H1 (cell line): ENCODE data around the gene CLDN6.

Source experiments
- CTCF ChIP-seq, 3 experiments: IDR thresholded peaks; 1 replicate in 2 of 3; 2 replicates in 1 of 3; pipeline versions ENCODE4 v1.5.1 to v1.6.1; 2011; ENCODE audit warnings: low read length in 3 of 3, mild to moderate bottlenecking in 3 of 3, inconsistent platforms in 2 of 3, low read depth in 1 of 3, moderate library complexity in 1 of 3; ENCODE audit not compliant: insufficient read depth in 1 of 3; ENCODE audit errors: control extremely low read depth in 1 of 3
- EZH2 ChIP-seq: fragments of 200-600 bp; sonication (generic); IDR thresholded peaks from 2 replicates; pipeline ENCODE4 v1.7.1; 2012; ENCODE audit warnings: low read depth, mild to moderate bottlenecking, moderate library complexity, low read length, inconsistent platforms; ENCODE audit not compliant: severe bottlenecking
- MAFK ChIP-seq: IDR thresholded peaks from 2 replicates; pipeline ENCODE4 v1.6.1; 2012; ENCODE audit warnings: low read depth, mild to moderate bottlenecking, improper control_type of control experiment, low read length
- NRF1 ChIP-seq: IDR thresholded peaks from 2 replicates; pipeline ENCODE4 v1.6.1; 2011; ENCODE audit warnings: mild to moderate bottlenecking, low read depth, low read length, improper control_type of control experiment
- POLR2A ChIP-seq, 2 experiments: IDR thresholded peaks; 1 replicate in 1 of 2; 2 replicates in 1 of 2; pipeline ENCODE4 v1.6.1; 2011; ENCODE audit warnings: low read depth in 2 of 2, low read length in 2 of 2, mild to moderate bottlenecking in 2 of 2; ENCODE audit errors: control extremely low read depth in 1 of 2
- POLR2AphosphoS5 ChIP-seq: IDR thresholded peaks from 2 replicates; pipeline ENCODE4 v1.6.1; 2011; ENCODE audit warnings: low read depth, low read length
- RFX5 ChIP-seq: IDR thresholded peaks from 2 replicates; pipeline ENCODE4 v1.6.1; 2011; ENCODE audit warnings: low read depth, low read length, improper control_type of control experiment, borderline replicate concordance
- RXRA ChIP-seq: IDR thresholded peaks from 2 replicates; pipeline ENCODE4 v1.6.1; 2011; ENCODE audit warnings: low read depth, mild to moderate bottlenecking, low read length, moderate library complexity; ENCODE audit not compliant: insufficient read depth
- TAF7 ChIP-seq: optimal IDR thresholded peaks from 2 replicates; pipeline ENCODE3; 2011; ENCODE audit warnings: low read depth, mild to moderate bottlenecking, inconsistent platforms, low read length, moderate library complexity, borderline replicate concordance
- TEAD4 ChIP-seq: IDR thresholded peaks from 2 replicates; pipeline ENCODE4 v1.6.1; 2012; ENCODE audit warnings: low read depth, low read length, inconsistent platforms, mixed read lengths
- USF2 ChIP-seq: IDR thresholded peaks from 2 replicates; pipeline ENCODE4 v1.6.1; 2011; ENCODE audit warnings: low read length, improper control_type of control experiment

- TF ChIP-seq NRF1 (no peak), CTCF (IDR thresholded peaks at IDR 0.05; ENCODE audit: control extremely low read depth in 1 of 3, insufficient read depth in 1 of 3, low read depth in 1 of 3, low read length in 3 of 3) (no peak), RFX5 (no peak), TEAD4 (no peak), RXRA (no peak), POLR2AphosphoS5 (0 out of 2 replicates have a peak, but pooled peaks have one; percentile 24), TAF7 (no peak), POLR2A (IDR thresholded peaks at IDR 0.05; ENCODE audit: control extremely low read depth in 1 of 2, low read depth in 2 of 2, low read length in 2 of 2) (peak in 1 of 2 experiments; percentile 39; a peak in 2 of 3 replicates), EZH2 (no peak), MAFK (no peak), USF2 (no peak)
These were observed 44.9 kb downstream of the CLDN6 start for GRCh38 chr16:2973093-2973492.
